ENCODE measurements around the gene DNASE2B.

DNASE2B gene

GRCh38 chr1:84365225-84366221, 32.8 kb upstream of the DNASE2B start:
- no peak for DNase-seq
- no peaks in the 10 kb centered on the region for H3K9me3 Mint-ChIP-seq
- peaks cover 12% of the 10 kb centered on the region for H3K4me1 Mint-ChIP-seq (ENCODE audit: low read depth)
- H3K4me3 Mint-ChIP-seq: no peak overlapping the region
- no peak overlapping the region for H3K27ac Mint-ChIP-seq
- no peaks in the 10 kb centered on the region for H3K27me3 Mint-ChIP-seq
- no peaks in the 10 kb centered on the region for H3K36me3 Mint-ChIP-seq (ENCODE audit: low read depth)

DNA sequence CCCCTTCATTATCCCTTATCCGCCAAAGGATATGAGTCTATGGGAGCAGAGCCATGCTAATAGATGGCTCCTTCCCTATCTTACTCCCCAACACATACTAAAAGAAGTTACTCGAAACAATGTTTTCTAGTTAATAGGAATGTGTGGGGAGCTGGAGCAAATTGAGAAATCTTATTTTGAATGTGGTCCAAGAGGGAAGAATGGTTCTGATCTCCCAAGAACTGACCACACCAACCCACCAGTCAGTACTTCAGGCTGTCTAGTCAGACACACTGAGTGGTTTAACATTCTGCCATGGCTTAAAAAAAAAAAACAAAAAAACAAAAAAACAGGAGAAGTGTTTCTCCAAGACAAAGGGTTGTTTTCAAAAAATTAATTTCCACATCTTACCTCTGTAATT, 31.5 kb upstream of the DNASE2B start:
- Mint-ChIP-seq H3K27ac (no peak overlapping the region), H3K4me1 (ENCODE audit: low read depth) (peaks cover 12% of the 10 kb centered on the region), H3K9me3 (no peaks in the 10 kb centered on the region), H3K4me3 (no peak overlapping the region), H3K36me3 (ENCODE audit: low read depth) (no peaks in the 10 kb centered on the region), H3K27me3 (no peaks in the 10 kb centered on the region)
- DNase-seq: no peak

DNA sequence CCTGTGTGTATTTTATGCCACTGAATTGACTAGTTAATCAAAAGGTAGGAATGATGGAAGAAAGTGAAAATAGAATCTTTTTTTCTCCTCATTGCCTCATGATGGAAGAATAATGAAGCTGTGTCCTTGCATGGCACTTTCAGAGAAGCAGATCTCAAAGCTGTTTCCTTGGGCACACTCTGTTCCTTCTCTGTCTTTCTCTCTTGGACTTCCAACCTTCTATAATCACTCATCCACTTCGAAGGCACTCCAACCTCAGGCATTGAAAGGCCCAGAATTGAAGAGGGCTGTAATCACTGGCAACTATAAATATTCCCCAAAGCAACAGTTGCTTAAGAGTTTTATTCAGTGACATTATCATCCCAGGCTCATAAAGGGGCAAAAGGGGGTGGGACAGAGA, 31.1 kb upstream of the DNASE2B start:
- no peaks in the 10 kb centered on the region for H3K27me3 Mint-ChIP-seq
- H3K36me3 Mint-ChIP-seq (ENCODE audit: low read depth): no peaks in the 10 kb centered on the region
- H3K27ac Mint-ChIP-seq: no peak overlapping the region

GRCh38 chr1:84368441-84368840, 29.8 kb upstream of the DNASE2B start:
- no peak for DNase-seq
- Mint-ChIP-seq H3K4me1 (ENCODE audit: low read depth) (peaks cover 8% of the 10 kb centered on the region), H3K27me3 (no peaks in the 10 kb centered on the region), H3K9me3 (no peaks in the 10 kb centered on the region), H3K27ac (no peak overlapping the region), H3K4me3 (no peak overlapping the region), H3K36me3 (ENCODE audit: low read depth) (no peaks in the 10 kb centered on the region)

More for the DNA sequence above, 31.1 kb upstream of the DNASE2B start:
- no peak overlapping the region for H3K4me3 Mint-ChIP-seq
- DNase-seq: no peak
- peaks cover 12% of the 10 kb centered on the region for H3K4me1 Mint-ChIP-seq (ENCODE audit: low read depth)
- H3K9me3 Mint-ChIP-seq: no peaks in the 10 kb centered on the region

GRCh38 chr1:84370266-84370665, 28.0 kb upstream of the DNASE2B start:
- H3K4me1 Mint-ChIP-seq (ENCODE audit: low read depth): peaks cover 7% of the 10 kb centered on the region
- H3K27ac Mint-ChIP-seq: no peak overlapping the region
- H3K36me3 Mint-ChIP-seq (ENCODE audit: low read depth): no peaks in the 10 kb centered on the region
- H3K27me3 Mint-ChIP-seq: no peaks in the 10 kb centered on the region
- DNase-seq: no peak
- H3K9me3 Mint-ChIP-seq: no peaks in the 10 kb centered on the region
- H3K4me3 Mint-ChIP-seq: no peak overlapping the region

DNA sequence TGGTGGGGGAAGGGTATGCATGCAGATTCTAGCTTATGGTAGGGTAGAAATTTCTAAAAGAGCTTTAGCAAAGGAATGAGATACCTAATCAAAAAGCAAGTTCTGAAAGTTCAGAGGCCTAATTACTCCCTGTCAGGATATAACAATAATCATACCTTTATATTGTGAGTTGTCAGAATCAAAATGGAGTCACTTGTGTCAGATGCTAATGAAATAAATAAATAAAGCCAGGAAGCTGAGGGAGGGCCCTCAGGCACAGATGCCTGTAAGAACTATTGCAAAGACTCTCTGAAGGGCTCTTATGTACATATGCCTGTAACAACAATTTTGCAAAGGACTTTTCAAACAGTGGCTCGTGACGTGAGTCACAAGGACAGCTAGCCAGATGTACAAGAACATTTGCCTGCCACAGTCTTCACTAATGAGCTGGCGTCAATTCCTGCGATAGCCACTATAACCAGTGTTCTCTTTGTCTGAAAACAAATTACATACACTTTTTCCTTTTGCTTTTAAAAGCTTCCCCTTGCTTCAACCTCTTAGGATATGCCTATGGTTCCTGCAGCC, 27.4 kb upstream of the DNASE2B start:
- no peak overlapping the region for H3K4me3 Mint-ChIP-seq
- H3K9me3 Mint-ChIP-seq: no peaks in the 10 kb centered on the region
- H3K27ac Mint-ChIP-seq: no peak overlapping the region
- no peaks in the 10 kb centered on the region for H3K27me3 Mint-ChIP-seq
- H3K36me3 Mint-ChIP-seq (ENCODE audit: low read depth): no peaks in the 10 kb centered on the region
- no peak for DNase-seq
- peaks cover under 1% of the 10 kb centered on the region for H3K4me1 Mint-ChIP-seq (ENCODE audit: low read depth)

DNA sequence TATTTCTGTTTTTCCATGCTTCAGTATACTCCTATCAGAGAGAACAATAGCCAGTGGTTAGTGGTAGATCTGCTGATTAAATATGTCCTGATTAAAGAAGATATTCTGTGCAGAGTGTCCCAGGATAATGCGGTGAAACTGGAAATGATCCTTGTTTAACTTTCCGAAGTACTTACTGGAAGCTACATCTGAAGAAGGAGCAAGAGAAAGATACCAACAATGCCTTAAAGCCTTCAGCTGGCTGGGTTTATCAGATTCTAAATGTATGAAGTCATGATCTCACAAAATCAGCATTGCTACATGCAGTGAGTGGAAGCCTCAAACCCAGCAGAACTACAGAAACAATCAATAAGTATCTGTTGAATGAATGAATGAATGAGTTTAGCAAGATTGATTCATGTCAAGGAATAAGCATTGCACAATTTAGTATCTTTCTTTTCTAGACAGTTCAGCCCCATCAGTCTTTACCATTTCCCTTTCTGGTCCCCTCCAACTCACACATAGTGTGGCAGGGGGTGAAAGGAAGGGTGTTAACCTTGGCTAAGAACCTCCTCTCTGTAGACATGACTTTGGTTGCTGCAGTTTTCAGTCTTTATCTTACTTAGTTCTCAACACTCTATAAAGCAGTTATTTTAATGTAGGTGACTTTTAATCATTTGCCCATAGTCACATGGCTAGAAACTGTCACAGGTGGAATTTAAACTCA, 24.7 kb upstream of the DNASE2B start:
- H3K27me3 Mint-ChIP-seq: no peaks in the 10 kb centered on the region
- H3K27ac Mint-ChIP-seq: no peak overlapping the region
- no peaks in the 10 kb centered on the region for H3K36me3 Mint-ChIP-seq (ENCODE audit: low read depth)
- H3K4me1 Mint-ChIP-seq (ENCODE audit: low read depth): no peaks in the 10 kb centered on the region
- no peaks in the 10 kb centered on the region for H3K9me3 Mint-ChIP-seq
- H3K4me3 Mint-ChIP-seq: no peak overlapping the region
- no peak for DNase-seq

DNA sequence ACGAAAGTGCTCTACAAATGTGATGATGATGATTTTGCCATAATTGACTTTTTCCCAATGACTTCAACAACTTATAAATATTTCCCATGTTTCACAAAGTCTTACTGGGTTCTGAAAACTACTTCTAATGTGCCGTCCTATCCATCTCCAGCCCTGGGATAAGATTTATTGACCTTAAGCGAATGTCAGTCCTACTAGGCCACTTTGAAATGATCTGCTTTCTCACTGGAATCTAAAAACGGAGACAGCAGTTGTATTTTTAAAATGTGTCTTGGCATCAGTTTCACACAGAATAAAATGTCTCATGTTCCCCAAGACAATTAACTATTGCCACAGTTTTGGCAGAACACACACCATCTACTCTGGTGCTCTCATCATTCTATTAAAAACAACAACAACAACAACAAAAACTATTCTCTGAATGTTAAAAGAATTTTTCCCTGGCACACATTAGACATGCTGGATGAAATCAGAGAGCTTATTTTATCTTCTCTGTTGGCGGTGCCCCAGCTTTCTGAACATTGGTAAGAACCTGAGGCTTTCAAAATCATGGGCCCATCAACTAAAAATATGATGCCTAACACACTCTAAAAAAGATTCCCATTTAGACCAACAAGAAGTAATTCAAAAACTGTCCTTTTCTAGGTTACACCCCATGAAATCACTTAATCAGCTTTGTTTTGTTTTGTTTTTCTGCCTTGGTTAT, 23.1 kb upstream of the DNASE2B start:
- H3K36me3 Mint-ChIP-seq (ENCODE audit: low read depth): no peaks in the 10 kb centered on the region
- no peak overlapping the region for H3K27ac Mint-ChIP-seq
- no peaks in the 10 kb centered on the region for H3K4me1 Mint-ChIP-seq (ENCODE audit: low read depth)
- H3K4me3 Mint-ChIP-seq: no peak overlapping the region
- no peaks in the 10 kb centered on the region for H3K27me3 Mint-ChIP-seq
- DNase-seq: no peak
- no peaks in the 10 kb centered on the region for H3K9me3 Mint-ChIP-seq

- no peak for DNase-seq
- Mint-ChIP-seq H3K4me3 (no peak overlapping the region), H3K36me3 (ENCODE audit: low read depth) (no peaks in the 10 kb centered on the region), H3K27me3 (no peaks in the 10 kb centered on the region), H3K9me3 (no peaks in the 10 kb centered on the region), H3K4me1 (ENCODE audit: low read depth) (no peaks in the 10 kb centered on the region), H3K27ac (no peak overlapping the region)
These were observed 22.0 kb upstream of the DNASE2B start for GRCh38 chr1:84376000-84376910.

DNA sequence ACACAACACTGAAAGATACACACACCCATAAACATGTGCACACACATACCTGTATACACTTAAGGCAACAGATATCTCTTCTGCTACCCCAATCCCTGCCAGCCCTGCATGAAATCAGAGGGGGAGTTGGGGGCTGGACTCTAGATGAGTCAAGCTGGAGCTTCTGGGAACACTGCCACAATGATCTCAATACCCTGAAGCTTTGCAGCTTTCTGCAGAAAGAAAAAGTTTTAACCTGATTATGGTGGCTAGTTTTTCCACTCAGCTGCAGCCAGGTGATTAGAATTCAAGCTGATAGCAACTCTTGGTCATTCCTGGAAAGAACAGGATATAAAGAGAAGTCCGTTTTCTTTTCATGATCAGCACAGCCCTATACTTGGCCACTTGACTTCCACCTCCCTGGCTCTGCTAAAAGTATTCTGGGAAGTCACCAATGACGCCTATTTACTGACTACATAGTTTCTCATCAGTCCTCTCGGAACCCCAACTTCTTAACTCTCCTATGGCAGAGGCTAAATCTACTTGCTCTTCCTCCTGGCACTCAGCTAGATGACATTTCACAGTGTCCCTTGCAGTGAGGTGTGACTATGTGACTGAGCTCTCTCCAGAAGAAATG, 20.7 kb upstream of the DNASE2B start:
- peaks cover 3% of the 10 kb centered on the region for H3K27me3 Mint-ChIP-seq
- no peak overlapping the region for H3K27ac Mint-ChIP-seq
- H3K4me3 Mint-ChIP-seq: no peak overlapping the region
- DNase-seq: no peak
- H3K36me3 Mint-ChIP-seq (ENCODE audit: low read depth): no peaks in the 10 kb centered on the region
- peaks cover 4% of the 10 kb centered on the region for H3K4me1 Mint-ChIP-seq (ENCODE audit: low read depth)
- H3K9me3 Mint-ChIP-seq: no peaks in the 10 kb centered on the region

DNA sequence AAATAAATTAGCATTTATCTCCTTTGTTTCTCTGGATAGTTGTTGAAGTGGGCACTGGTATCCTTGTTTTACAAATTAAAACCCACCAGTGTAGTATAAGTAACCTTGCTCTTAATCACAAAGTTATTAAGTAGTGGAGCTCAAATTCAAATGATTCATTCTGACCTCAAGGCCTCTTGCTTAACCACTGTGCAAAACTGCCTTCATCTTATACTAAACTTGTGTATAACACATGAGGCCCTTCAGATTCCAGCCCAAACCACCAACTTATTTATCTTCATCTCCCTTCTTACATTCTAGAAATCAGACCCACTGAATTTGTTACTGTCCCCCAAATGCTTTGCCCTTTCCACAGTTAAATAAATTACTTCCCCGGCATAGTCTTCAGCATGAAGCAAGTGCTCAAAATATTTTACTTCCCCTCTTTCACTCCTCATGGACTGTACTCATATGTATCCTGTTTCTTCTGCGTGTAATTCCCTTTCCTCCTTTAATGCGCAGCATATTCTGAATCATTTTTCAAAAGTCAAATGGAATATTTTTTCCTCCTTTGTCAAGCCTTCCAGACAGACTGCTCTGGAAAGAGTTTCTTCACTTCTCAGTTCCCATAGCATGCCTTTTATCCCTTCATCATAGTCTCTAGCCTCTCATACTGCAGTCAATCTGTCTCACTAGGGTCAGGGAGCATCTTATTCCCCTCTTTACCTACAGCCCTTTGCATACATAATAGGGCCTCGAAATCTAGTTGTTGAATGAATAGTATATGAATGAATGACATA, 19.0 kb upstream of the DNASE2B start:
- no peak for DNase-seq
- H3K4me1 Mint-ChIP-seq (ENCODE audit: low read depth): peaks cover 4% of the 10 kb centered on the region
- no peaks in the 10 kb centered on the region for H3K36me3 Mint-ChIP-seq (ENCODE audit: low read depth)
- H3K9me3 Mint-ChIP-seq: no peaks in the 10 kb centered on the region
- H3K27me3 Mint-ChIP-seq: peaks cover 9% of the 10 kb centered on the region
- H3K4me3 Mint-ChIP-seq: no peak overlapping the region
- no peak overlapping the region for H3K27ac Mint-ChIP-seq

DNA sequence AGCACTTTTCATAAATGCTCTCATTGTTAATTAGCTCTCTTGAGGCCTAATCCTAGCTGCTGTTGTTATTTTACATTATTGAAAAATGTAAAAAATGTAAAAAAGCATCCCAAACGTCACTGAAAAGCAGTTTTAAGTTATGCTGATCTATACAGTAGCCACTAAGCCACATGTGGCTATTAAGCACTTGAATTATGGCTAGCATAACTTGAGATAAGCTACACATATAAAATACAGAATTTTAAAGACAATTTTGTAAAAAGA, 18.4 kb upstream of the DNASE2B start:
- Mint-ChIP-seq H3K27ac (no peak overlapping the region), H3K4me3 (no peak overlapping the region), H3K27me3 (peaks cover 9% of the 10 kb centered on the region), H3K9me3 (no peaks in the 10 kb centered on the region), H3K4me1 (ENCODE audit: low read depth) (peaks cover 4% of the 10 kb centered on the region), H3K36me3 (ENCODE audit: low read depth) (no peaks in the 10 kb centered on the region)
- DNase-seq: no peak

GRCh38 chr1:84382127-84382526, 16.2 kb upstream of the DNASE2B start:
- peaks cover 9% of the 10 kb centered on the region for H3K27me3 Mint-ChIP-seq
- peaks cover 4% of the 10 kb centered on the region for H3K4me1 Mint-ChIP-seq (ENCODE audit: low read depth)
- no peak overlapping the region for H3K27ac Mint-ChIP-seq
- no peak overlapping the region for H3K4me3 Mint-ChIP-seq
- H3K36me3 Mint-ChIP-seq (ENCODE audit: low read depth): no peaks in the 10 kb centered on the region
- DNase-seq: no peak
- H3K9me3 Mint-ChIP-seq: no peaks in the 10 kb centered on the region

Data from activated T-cell treated with anti-CD3 and anti-CD28 coated beads, Interleukin-2, amount 50 U/mL, for 24 hours (primary cell).